GOT3 (cell line): ENCODE data around the gene PGLYRP2.

ENCODE experiments used
- DNase-seq: peaks from one replicate; lab custom pipeline; 2025; ENCODE audit warnings: mixed read lengths; lab: John Stamatoyannopoulos, UW

Gene PGLYRP2

GRCh38 chr19:15456441-15456840 lies 22.9 kb downstream of the PGLYRP2 start:
- no peak for DNase-seq

- no peak for DNase-seq
These were observed 23.3 kb downstream of the PGLYRP2 start for GRCh38 chr19:15455996-15456395.

GRCh38 chr19:15453906-15454860 lies 25.1 kb downstream of the PGLYRP2 start:
- no peak for DNase-seq

DNA sequence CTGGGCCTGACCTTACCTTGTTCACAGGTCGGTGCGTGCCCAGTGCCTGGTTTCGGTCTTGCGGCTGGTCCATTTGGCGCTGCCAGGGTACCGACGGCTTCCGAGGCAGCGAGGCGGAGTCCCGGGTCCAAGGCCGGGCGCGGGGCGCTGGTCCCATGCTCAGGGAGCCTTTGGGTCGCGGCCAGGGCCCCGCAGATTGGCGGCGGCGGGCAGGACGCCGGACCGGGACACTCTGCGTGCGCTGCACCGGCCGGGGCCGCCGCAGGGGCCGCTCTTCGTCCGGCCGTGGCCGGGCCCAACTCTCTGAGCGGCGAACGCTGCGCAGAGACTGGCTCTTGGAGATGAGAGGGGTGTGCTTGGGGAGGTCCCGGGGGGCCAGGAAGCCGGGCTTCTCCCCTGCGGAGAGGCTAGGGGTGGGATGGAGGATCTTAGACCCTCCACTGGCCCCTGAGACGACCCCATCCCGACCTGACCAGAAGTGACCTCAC lies 26.2 kb downstream of the PGLYRP2 start:
- DNase-seq = no peak

DNA sequence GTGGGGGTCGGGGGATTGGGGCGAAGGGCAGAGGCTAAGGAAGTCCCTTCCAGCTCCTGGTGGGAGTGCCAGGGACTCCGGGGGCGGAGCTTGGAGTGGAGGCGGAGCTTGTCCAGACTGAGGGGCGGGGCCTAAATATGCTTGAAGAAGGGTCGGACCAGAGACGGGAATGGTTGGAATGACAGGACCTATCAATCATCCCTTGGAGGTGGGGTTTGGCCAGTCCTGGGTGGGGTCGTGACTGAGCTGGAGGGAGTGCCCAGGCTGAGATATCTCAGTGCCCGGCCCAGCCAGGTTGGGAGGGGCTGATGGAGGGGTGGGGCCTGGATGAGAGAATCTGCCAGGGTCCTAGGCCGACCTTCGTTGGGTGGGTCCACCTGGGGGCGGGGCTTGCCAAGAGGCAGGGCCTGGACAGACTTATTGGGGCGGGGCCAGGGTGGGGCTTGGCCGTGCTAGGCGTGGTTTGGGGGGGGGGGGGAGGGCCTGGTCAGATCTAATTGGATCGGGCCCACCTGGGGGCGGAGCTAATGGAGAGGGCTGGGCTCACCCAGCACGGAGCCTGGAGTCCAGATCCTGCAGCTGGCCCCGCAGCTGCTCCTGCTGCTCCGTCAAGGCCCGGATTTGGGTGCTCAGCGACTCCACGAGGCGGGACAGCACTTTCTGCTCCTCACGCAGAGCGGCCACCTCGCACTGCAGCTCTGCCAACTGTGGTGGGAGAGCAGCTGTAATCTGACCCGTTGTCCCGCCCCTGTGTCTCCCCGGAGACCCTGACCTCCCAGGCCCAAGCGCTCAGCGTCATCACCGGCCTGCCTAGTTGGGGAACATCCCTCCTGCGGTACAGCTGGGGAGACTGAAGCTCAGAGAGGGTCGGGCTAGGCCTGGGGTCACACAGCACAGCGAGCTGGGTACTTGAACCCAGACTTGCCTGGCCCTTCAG lies 26.9 kb downstream of the PGLYRP2 start:
- DNase-seq = peak; percentile 21

GRCh38 chr19:15450528-15450890 lies 28.8 kb downstream of the PGLYRP2 start:
- no peak for DNase-seq

GRCh38 chr19:15449620-15450527 lies 29.4 kb downstream of the PGLYRP2 start, which contains the start of gene WIZ:
TSS of gene WIZ (minus strand) at chr19:15449956. CDS start at chr19:15448307, 1,649 bp downstream.
- peak; percentile 33 for DNase-seq

DNA sequence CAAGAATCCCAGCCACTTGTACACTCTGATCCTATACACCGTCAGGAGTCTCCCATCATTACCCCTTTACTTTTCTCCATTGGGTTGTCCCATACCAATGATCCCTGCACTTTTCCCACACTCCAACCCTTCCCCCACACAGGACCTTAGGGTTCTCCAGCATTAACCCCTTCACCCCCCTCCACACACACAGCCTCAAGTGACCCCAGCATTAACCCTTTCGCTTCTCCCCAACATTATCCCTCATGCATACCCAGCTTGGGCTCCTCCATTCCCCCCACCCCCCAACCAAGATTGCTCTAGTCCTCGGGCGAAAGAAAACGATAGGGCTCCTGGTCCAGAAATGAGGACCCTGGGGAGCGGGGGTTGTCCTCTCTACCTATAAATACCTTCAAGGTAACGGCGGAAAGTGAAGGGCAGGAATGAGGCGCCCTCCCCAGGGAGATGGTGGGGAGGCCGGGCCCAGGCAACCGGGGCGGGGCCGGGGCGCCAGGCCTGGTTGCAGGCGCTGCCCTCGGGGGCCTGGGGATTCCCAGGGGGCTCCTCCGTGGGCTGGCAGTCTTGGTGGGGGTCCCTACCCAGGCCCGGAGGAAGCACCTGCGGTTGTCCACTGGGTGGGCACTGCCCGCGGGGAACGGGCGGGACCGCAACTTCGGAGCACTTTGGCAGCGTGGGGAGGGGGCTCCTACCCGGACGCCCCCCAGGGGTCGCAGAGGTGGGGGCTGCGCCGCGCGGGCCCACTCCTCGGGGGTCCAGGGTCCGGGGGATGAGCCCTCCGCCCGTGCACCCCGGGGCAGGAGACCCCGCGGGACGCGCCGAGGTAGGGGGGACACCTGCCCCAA lies 30.3 kb downstream of the PGLYRP2 start:
- no peak for DNase-seq

- no peak for DNase-seq
These were observed 31.1 kb downstream of the PGLYRP2 start for GRCh38 chr19:15448044-15448777.

GRCh38 chr19:15447057-15447456 lies 32.2 kb downstream of the PGLYRP2 start:
- no peak for DNase-seq

GRCh38 chr19:15445807-15446376 lies 33.4 kb downstream of the PGLYRP2 start:
- DNase-seq = no peak

- DNase-seq = no peak
These were observed 34.1 kb downstream of the PGLYRP2 start for GRCh38 chr19:15445227-15445605.

GRCh38 chr19:15444505-15445226 lies 34.6 kb downstream of the PGLYRP2 start:
- DNase-seq = no peak

GRCh38 chr19:15443838-15444237 lies 35.5 kb downstream of the PGLYRP2 start:
- no peak for DNase-seq

GRCh38 chr19:15443325-15443724 lies 36.0 kb downstream of the PGLYRP2 start:
- no peak for DNase-seq

DNA sequence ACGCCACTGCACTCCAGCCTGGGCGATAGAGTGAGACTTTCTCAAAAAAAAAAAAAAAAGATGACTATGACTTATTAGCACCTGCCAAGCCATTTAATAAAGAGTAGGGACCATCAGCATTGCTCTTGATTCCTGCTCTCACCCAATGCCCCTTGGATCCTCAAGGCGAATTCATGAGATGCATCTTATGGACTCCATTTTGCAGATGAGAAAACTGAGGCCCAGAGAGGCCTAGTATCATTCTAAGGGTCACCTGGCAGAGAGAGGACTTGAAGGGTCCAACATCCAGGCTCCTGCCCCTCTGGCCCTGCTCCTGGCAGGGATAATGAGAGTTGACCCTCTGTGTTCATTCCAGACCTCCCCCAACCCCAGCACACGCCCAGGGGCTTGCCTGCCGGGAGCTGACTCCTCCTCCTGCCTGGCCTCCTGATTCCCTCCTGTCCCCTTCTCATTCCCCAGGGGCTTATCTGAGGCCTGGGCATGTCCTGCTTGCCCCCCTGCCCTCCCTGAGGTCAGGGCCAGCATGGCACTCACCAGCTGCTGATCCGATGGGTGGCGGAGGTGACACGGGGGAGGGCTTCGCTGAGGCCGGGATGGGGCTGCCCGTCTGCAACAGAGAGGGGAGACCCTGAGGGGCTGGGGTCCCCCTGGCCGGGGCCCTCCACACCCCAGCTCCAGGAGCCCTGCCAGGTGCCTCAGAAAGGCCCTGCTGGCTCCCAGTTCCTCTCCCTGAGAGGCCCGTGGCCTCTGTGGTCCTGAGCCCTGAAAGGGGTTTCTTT lies 37.0 kb downstream of the PGLYRP2 start:
- DNase-seq = no peak

GRCh38 chr19:15441317-15441716 lies 38.0 kb downstream of the PGLYRP2 start:
- DNase-seq = no peak
